Measurements from ENCODE around the gene SLC39A3. TPM values are rescaled to one million over a fixed set of nuclear protein-coding genes. Genes with fewer than 3 reads are reported as not detected.

Gene SLC39A3, protein sequence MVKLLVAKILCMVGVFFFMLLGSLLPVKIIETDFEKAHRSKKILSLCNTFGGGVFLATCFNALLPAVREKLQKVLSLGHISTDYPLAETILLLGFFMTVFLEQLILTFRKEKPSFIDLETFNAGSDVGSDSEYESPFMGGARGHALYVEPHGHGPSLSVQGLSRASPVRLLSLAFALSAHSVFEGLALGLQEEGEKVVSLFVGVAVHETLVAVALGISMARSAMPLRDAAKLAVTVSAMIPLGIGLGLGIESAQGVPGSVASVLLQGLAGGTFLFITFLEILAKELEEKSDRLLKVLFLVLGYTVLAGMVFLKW
- 31.2 TPM for polyA plus RNA-seq (2013, experiment 1 of 2; ENCODE audit: insufficient read length)
- 22.5 TPM for polyA plus RNA-seq (2013, experiment 2 of 2; ENCODE audit: insufficient read length)

- DNase-seq = peak; percentile 98
These were observed at the start of gene SLC39A3 for GRCh38 chr19:2739602-2740313. TSS of gene SLC39A3 (minus strand) at chr19:2740017. CDS start at chr19:2737257, 2,760 bp downstream.

- DNase-seq = no peak
These were observed 48.4 kb upstream of the SLC39A3 start for GRCh38 chr19:2788237-2788636.

GRCh38 chr19:2787115-2787514 lies 47.3 kb upstream of the SLC39A3 start:
- DNase-seq = no peak

DNA sequence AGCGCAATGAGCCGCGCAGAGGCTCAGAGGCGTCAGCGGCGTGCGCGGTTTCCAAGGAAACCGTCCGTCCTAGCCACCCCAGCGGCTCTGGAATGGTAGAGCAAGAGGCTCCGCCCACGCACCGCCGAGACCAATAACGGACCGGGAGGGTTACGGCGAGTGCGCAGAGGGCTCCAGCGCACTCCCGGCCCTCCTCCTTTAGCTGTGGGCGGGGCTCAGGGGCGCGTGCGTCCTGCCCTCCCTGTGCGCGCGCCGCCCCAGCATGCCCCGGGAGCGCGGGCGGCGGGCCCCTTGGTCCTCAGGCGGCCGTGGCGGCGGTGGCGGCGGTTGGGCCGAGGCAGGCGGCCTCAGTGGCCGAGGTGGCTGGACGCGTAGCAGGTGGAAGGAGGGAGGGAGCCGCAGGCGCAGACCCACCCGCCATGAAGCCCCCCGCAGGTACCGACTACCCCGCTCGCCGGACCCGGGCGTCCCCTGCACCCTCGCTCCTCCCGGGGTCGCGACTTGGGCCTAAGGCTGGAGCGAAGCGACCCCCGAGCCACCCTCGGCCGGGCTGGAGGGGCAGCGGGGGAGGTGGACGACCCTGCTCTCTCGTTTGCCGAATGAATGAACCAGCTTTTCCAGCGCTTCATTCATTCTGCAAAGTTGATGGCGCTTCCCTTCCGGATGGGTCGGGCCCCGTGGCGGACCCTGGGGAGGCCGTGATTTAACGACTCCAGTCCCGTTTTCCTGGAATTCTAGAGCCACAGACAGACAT lies 45.6 kb upstream of the SLC39A3 start, which contains the start of gene THOP1:
Gene THOP1 (plus strand): TSS at position 260 of the 754 bp plus-strand sequence. CDS start 160 bp downstream, at position 420.
- peak; percentile 99 for DNase-seq

DNA sequence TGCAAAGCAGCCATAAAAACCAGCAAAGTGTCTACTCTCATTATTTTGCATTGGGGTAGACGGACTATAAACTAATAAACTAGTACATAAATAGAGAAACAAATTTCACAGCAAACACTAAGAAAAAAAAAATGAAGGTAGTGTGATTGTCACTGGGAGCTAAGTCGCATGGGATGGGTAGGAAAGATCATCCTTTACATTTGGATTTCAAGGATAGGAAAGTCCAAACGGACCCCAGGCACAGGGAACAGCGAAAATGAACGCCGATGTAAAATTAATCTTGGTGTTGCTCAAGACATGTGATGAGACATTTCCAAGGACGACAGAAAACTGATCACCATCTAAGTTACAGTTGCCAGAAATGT lies 43.9 kb upstream of the SLC39A3 start:
- DNase-seq = no peak

- peak; percentile 99 for DNase-seq
These were observed 43.3 kb upstream of the SLC39A3 start, which contains the start of gene SGTA for GRCh38 chr19:2782936-2783780. TSS of gene SGTA (minus strand) at chr19:2783273. CDS start at chr19:2769068, 14,205 bp downstream.

- DNase-seq = no peak
These were observed 42.6 kb upstream of the SLC39A3 start for GRCh38 chr19:2782329-2782935.

GRCh38 chr19:2780284-2780683 lies 40.5 kb upstream of the SLC39A3 start:
- DNase-seq = no peak

GRCh38 chr19:2779121-2779740 lies 39.4 kb upstream of the SLC39A3 start:
- DNase-seq = no peak

- DNase-seq = no peak
These were observed 38.3 kb upstream of the SLC39A3 start for GRCh38 chr19:2777952-2778683.

DNA sequence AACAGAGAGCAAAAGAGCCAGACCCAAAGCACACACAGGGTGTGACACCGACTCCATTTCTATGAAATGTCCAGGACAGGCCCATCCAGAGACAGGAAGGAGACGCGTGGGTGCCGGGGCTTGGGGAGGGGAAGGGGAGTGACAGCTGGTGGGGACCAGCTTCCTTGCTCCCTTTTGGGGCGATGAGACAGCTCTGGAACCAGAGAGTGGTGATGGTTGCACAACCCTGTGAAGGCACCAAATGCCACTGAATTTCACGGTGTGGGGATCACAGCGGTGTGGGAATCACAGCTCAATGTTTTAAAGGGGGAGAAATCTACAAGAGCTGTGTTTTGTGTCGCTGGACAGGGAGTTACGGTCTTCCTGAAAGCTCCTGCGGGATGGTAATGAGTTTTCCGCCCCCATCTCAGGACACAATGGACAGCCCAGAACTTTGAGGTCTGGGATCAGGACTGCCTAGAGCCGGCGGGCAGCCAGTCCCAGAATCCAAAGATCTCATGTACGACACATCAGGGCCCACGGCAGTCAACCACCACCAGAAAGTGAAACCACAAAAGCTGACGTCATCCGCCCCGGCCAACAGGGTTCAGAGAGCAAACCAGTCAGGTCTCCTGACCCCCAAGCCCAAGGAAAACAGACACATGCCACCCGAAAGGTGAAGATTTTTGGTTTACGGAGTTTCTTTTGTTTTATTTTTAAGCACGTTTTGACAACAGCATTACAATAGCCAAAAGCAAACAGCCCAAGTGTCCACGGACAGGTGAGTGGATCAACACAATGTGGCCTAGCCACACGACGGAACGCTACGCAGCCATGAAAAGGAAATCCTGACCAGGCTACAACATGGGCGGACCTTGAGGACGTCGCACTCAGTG lies 36.0 kb upstream of the SLC39A3 start:
- DNase-seq = no peak

DNA sequence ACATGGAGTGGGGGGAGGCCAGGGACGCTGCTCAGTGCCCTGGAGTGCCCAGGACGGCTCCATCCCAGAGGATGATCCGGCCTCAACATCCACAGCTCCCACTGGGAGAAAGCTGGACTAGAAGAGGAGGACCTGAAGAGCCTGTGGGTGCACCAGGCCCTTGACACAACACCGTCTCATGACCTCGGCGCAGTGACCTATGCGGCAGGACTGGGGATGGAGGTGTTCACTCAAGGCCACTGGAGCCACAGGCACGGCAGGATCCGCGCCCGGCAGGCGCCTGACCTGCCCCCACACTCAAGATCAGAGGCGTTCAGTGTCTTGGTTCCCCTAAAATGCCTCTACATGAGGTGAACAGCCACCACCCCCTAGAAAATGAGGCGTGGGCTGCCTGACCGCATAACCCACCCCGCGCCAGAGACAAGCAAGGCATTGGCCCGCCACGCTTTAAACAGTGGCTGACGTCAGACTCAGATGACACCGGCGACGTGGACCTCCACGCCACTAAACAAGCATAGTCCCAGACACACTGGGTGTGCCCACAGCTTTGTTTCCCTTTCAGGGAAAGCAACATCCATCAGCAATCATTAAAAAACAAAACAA lies 35.2 kb upstream of the SLC39A3 start:
- DNase-seq = no peak

DNA sequence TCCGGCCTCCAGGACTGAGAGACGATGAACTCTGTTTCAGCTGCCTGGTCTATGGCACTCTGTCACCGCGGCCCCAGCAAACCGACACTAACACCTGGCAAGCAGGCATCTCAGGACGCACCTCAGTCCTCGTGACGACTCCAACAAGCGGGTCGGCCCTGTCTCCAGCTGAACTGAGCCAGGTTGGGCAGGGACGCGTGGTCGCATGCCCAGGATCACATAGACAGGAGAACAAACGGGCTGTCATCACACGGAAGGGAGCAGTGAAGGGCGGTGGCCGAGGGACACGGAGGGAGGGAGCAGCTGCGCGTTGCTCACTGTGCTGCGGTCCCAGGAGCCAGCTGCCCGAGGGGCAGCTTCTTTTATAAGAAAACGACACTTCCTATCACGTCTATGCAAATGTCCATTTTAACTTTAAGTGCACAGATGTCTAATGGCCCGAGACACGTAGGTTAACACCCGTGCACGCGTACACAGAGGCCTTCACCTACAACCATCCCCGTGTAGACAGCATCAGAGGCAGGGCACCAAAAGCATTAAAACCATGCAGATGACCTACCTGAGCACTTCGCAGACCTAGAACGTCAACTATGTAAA lies 34.4 kb upstream of the SLC39A3 start:
- no peak for DNase-seq

- DNase-seq = no peak
These were observed 32.2 kb upstream of the SLC39A3 start for GRCh38 chr19:2771786-2772674.

- no peak for DNase-seq
These were observed 30.5 kb upstream of the SLC39A3 start for GRCh38 chr19:2770055-2771013.

DNA sequence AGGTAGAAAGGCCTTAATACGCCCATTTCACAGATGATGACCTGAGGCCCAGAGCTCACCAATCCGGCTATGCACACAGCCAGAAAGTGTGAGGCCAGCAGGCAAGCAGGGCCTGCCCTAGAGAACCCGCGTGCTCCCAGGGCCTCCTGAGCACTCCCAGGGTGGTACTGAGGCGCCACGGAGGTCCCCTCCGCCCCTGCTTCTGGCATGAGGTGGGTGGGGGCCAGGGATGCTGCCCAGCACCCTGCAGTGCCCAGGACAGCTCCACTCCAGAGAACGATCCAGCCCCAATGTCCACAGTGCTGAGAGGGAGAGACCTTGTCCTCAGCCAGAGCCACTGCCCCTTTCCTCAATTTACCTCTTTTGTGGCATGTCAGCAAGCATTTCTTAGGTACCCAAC lies 29.4 kb upstream of the SLC39A3 start:
- no peak for DNase-seq
